GM18951 (cell line): ENCODE measurements around the gene HUS1.
"Not testable (repeated sequence)": the region's sequence is repeated elsewhere in the genome, so short reads cannot be mapped to it uniquely, and the experiment has no call there.

Experiments
- POLR2A ChIP-seq: IDR thresholded peaks from 4 replicates; pipeline ENCODE4 v1.6.1; 2011; ENCODE audit warnings: mild to moderate bottlenecking; ENCODE audit not compliant: insufficient read length, insufficient read depth; ENCODE audit errors: extremely low read depth
- in situ Hi-C: fragments of 300-500 bp; cut with MboI; formaldehyde crosslinking; loops from one replicate; pipeline ENCODE4 v1.12.0; 2022; ENCODE audit warnings: low sequenced_read_pairs, mixed read lengths, inconsistent platforms; ENCODE audit not compliant: unreplicated experiment

The HUS1 gene

GRCh38 chr7:47936323-47936722 is 43.1 kb downstream of the HUS1 start:
- no peak for TF ChIP-seq POLR2A
- in situ Hi-C loops = no loop called here

- no peak for TF ChIP-seq POLR2A
- in situ Hi-C loops = no loop called here
These were observed 44.1 kb downstream of the HUS1 start for GRCh38 chr7:47935336-47935735.

- no peak for TF ChIP-seq POLR2A
- in situ Hi-C loops = no loop called here
These were observed 44.6 kb downstream of the HUS1 start for GRCh38 chr7:47934831-47935230.

DNA sequence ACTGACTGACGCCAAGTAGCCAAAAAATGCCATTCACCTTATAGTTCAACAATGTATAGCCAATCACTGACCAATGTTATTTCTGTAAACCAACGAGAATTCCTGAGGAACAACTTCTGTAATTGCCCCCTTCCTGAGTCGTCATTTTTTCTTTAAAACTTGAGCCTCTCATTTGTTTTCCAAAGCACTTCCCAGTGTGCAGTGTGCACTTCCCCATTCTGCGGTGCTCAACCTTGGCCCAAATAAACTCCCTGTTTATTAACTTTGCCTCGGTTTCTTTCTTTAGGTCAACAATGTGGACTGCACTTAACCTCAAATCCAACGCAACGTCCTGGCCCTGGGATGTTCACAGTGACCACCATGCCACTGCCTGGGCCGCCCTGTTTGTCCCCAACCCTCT is 46.2 kb downstream of the HUS1 start:
- TF ChIP-seq POLR2A = no peak
- in situ Hi-C loops = no loop called here

DNA sequence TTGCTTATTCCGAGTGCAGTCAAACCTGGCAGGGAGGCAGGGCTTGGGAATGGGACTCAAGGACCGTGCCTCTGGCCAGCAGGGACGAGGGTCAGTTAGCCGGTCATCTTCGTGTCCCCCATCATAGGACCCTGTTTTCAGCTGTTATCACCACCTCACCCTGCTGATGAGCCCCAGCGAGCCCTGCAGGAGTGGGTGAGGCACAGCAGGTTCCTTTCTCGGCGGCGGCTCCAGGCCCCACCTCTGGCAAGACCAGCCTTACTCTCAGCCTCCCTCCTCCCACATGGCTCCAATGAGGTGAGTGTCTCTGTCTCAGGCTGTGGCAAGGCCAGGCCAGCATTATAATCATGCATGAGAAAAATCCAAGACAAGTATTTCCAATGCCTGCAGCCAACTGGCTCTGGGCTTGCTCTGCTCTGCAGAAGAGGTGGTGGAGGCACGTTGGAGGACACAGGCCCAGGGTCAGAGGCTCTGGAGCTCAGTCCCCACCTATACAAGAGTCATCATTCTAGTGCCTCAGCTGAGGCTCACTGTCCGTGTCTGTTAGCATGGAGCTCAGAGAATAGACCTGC is 46.9 kb downstream of the HUS1 start:
- no peak for TF ChIP-seq POLR2A
- in situ Hi-C loops = no loop called here

GRCh38 chr7:47932016-47932415 is 47.4 kb downstream of the HUS1 start:
- in situ Hi-C loops = no loop called here
- TF ChIP-seq POLR2A = no peak

DNA sequence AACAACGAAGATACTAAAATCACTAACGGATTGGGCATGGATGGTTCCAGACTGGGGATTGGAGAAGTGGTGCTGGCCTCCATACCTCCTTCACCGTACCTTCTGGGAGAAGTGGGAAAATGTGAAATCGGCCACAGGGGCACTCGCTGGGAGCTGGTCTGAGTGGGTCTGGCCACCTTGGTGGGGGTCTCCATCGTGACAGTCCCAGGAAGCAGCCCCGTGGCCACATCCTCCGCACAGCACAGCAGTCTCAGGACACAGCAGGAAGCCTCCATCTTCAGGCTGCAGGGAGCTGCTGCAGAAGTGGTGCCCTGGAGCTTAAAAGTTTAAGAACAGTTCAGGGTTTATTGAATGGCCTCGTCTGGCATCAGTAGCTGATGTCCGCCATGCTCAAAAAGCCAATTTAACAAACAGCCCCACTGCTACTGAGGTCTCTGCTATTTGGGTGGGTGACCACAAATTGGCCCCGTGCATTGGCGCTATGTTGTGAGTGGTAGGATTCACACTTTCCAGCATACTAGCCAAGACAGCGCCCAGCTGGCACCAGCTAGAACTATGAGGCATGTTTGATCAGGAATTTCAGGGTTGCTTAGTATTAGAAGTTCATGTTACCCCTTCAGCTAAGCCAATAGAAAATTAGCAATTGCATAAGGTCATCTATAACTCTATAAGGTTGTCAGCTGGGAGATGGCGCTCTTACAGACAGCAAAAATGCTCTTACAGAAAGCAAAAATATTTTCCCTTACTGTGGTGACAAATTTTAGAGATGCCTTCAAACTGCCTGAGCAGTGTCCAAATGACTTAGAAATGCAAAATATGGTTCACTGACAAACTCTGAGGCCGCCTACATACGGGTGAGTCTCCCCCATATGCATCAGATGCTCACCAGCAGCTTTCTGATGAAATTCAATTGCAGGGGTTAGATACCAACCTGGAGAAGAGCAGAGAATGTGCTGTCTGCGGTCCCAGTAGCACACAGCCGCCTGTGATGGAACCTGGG is 48.1 kb downstream of the HUS1 start:
- in situ Hi-C loops = no loop called here
- no peak for TF ChIP-seq POLR2A

- in situ Hi-C loops = no loop called here
- TF ChIP-seq POLR2A = no peak
These were observed 55.1 kb downstream of the HUS1 start for GRCh38 chr7:47924266-47924665.

DNA sequence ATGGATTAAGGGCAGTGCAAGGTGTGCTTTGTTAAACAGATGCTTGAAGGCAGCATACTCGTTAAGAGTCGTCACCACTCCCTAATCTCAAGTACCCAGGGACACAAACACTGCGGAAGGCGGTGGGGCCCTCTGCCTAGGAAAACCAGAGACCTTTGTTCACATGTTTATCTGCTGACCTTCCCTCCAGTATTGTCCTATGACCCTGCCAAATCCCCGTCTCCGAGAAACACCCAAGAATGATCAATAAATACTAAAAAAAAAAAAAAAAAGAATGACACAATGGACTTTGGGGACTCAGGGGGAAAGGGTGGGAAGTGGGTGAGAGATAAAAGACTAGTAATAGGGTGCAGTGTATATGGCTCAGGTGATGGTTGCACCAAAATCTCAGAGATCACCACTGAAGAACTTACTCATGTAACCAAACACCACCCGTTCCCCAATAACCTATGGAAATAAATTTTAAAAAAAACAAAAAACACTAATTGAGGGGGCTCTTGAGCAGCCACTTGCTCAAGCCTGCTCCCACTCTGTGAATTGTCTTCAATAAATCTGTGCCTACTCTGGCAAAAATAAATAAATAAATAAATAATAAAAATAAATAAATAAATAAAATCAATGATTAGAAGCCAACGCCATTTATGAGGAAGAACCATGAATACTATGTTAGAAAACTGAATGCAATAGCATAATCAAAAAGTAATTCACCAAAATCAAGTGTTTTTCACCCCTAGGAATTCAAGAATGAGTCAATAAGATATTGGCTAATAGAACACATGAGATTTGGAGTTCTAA is 56.1 kb downstream of the HUS1 start:
- in situ Hi-C loops = not testable (repeated sequence)

DNA sequence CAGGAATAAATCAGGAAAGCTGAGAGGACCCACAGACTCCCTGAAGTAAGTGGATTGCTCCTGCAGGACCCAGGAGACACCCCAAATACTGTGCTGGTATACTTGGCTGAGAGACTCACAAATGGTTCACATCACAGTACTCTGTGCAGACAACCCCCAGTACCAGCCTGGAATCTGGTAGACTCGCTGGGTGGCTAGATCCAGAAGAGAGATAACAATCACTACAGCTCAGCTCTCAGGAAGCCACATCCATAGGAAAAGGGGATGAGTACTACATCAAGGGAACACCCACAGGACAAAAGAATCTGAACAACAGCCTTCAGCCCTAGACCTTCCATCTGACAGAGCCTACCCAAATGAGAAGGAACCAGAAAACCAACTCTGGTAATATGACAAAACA is 62.9 kb downstream of the HUS1 start:
- in situ Hi-C loops = not testable (repeated sequence)

DNA sequence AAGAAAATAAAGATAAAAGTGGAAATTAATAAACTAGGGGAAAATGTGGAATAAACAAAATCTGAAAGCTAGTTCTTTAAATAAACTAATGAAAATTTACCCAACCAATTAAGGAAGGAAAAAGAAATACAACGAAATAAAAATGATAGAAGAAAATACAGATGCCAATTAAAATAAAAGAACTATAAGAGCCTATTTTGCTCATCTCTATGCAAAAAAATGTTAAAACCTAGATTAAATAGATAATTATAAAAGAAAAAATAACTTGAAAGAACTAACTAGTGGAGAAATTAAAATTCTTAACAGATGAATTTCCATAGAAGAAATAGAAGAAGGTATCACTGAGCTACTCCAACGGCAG is 63.8 kb downstream of the HUS1 start:
- in situ Hi-C loops = no loop called here
- TF ChIP-seq POLR2A = no peak

- in situ Hi-C loops = no loop called here
- TF ChIP-seq POLR2A = no peak
These were observed 64.4 kb downstream of the HUS1 start for GRCh38 chr7:47914717-47915615.
